ENCODE data around the gene ABLIM2. TPM values are rescaled to one million over a fixed set of nuclear protein-coding genes. Genes with fewer than 3 reads are reported as not detected.
A peak's percentile ranks its signal among the peaks of the same experiment; 100 is the strongest.

ABLIM2 gene
- total RNA-seq, 1 experiment from 2014 or later = 1.0 TPM

DNA sequence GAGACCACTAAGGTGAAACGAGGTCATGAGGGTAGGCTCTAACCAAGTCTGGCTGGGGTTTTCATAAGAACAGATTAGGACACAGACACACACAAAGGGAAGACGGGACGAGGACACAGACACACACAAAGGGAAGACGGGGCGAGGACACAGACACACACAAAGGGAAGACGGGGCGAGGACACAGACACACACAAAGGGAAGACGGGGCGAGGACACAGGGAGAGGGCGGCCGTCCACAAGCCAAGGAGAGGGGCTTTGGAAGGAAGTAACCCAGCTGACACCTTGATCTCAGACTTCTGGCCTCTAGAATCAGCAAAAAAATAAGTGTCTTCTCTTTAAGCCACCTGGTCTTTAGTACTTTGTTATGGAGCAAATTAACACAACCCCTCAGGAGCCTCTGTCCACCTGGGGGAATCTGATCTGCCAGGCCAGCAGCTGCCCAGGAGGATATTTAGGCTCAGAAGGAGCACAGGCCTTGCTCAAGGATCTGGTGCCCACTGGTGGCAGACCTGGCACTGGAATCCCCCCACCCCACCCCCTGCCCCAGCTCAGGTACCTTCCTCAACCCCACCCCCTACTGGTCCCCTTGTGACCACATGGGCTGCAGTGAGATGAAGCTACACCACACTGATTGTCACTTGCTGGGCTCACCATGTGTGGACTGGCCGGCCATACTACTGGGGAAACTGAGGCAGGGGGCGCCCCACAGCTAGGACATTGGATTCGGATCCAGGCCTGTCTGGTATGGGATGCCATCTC, 2.8 kb downstream of the ABLIM2 start:
- Histone ChIP-seq H2BK12ac (ENCODE audit: insufficient read length, low read depth, low read length) (no peak overlapping the region), H3K4ac (ENCODE audit: low read depth, low read length) (no peak overlapping the region), H3K27ac (ENCODE audit: insufficient read length, low read depth, low read length) (no peak overlapping the region), H3K79me2 (ENCODE audit: insufficient read depth, low read length) (no peaks in the 10 kb centered on the region), H3K23ac (ENCODE audit: insufficient read length, low read depth, low read length) (no peak overlapping the region), H3K9ac (ENCODE audit: extremely low read depth, insufficient read length, low read length) (no peak overlapping the region), H3K27me3 (ENCODE audit: insufficient read depth, low read length) (peaks cover 8% of the 10 kb centered on the region; the same call in 1 of the 2 replicates), H3K23me2 (ENCODE audit: insufficient read length, low read depth, low read length, poor library complexity, severe bottlenecking) (peaks cover 9% of the 10 kb centered on the region), H3K79me1 (ENCODE audit: insufficient read depth, low read depth, low read length, poor library complexity, severe bottlenecking) (no peaks in the 10 kb centered on the region), H4K8ac (replicated peaks; ENCODE audit: insufficient read length, low read depth, low read length) (no peak overlapping the region), H3K9me3 (ENCODE audit: control insufficient read depth, low read depth, low read length) (no peaks in the 10 kb centered on the region), H2BK120ac (ENCODE audit: low read depth, low read length, poor library complexity, severe bottlenecking) (no peak overlapping the region), H3K4me2 (ENCODE audit: insufficient read depth, insufficient read length, low read length) (no peak overlapping the region), H2BK5ac (ENCODE audit: insufficient read length, low read length) (no peak overlapping the region), H3K56ac (ENCODE audit: insufficient read length, low read depth, low read length) (no peak overlapping the region), H4K20me1 (ENCODE audit: control insufficient read depth, insufficient read depth, insufficient read length) (no peaks in the 10 kb centered on the region), H3K14ac (ENCODE audit: insufficient read depth, low read length) (no peak overlapping the region), H4K5ac (ENCODE audit: insufficient read length, low read depth, low read length) (no peak overlapping the region), H2BK15ac (ENCODE audit: low read depth, low read length) (no peak overlapping the region), H2AK5ac (ENCODE audit: insufficient read length, low read length) (no peak overlapping the region), H4K91ac (ENCODE audit: insufficient read length, low read depth, low read length) (no peak overlapping the region), H2BK20ac (ENCODE audit: low read depth, low read length, poor library complexity, severe bottlenecking) (no peak overlapping the region), H3T11ph (ENCODE audit: low read length) (no peak overlapping the region), H3K4me1 (ENCODE audit: insufficient read depth, low read length) (no peaks in the 10 kb centered on the region), H3K18ac (ENCODE audit: insufficient read length, low read depth, low read length) (no peak overlapping the region), H2AFZ (ENCODE audit: low read length) (no peak overlapping the region)
- no peak for DNase-seq
- H3K9me3 Mint-ChIP-seq = no peaks in the 10 kb centered on the region
- H3K36me3 Mint-ChIP-seq (ENCODE audit: insufficient read depth in 1 of 3, low read depth in 3 of 3) = no peaks in the 10 kb centered on the region
- H3K27me3 Mint-ChIP-seq (ENCODE audit: low read depth) = peaks cover 50% of the 10 kb centered on the region
- no peak overlapping the region for H3K27ac Mint-ChIP-seq
- peaks cover 12% of the 10 kb centered on the region in 2 experiments for H3K4me1 Mint-ChIP-seq
- TF ChIP-seq, protein P1, sequence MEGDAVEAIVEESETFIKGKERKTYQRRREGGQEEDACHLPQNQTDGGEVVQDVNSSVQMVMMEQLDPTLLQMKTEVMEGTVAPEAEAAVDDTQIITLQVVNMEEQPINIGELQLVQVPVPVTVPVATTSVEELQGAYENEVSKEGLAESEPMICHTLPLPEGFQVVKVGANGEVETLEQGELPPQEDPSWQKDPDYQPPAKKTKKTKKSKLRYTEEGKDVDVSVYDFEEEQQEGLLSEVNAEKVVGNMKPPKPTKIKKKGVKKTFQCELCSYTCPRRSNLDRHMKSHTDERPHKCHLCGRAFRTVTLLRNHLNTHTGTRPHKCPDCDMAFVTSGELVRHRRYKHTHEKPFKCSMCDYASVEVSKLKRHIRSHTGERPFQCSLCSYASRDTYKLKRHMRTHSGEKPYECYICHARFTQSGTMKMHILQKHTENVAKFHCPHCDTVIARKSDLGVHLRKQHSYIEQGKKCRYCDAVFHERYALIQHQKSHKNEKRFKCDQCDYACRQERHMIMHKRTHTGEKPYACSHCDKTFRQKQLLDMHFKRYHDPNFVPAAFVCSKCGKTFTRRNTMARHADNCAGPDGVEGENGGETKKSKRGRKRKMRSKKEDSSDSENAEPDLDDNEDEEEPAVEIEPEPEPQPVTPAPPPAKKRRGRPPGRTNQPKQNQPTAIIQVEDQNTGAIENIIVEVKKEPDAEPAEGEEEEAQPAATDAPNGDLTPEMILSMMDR (conservative IDR thresholded peaks at IDR 0.05) = peak; percentile 32; the same call in 1 of the 3 replicates
- WGBS (ENCODE audit: extremely low coverage, insufficient read length, low lambda C conversion rate) = no CpG with 5 or more reads among the region's 14 CpGs
- no peak overlapping the region for H3K4me3 Mint-ChIP-seq
